ENCODE measurements around the gene CTDSPL2. TPM values are rescaled to one million over a fixed set of nuclear protein-coding genes. Genes with fewer than 3 reads are reported as not detected.

The CTDSPL2 gene
- total and polyA plus RNA-seq, 2 of the 8 experiments (the other 6 are each of a cell fraction or from before 2014, with no cell fraction given): 25.2 to 64.7 TPM

- Histone ChIP-seq H4K5ac (ENCODE audit: insufficient read length, low read depth, low read length) (no peak overlapping the region), H3K18ac (ENCODE audit: extremely low read depth, low read length) (no peak overlapping the region), H3K4me2 (ENCODE audit: insufficient read depth in 1 of 2, low read depth in 2 of 2, low read length in 2 of 2) (no peak overlapping the region), H3K23ac (ENCODE audit: insufficient read length) (no peak overlapping the region), H3K4me3 (ENCODE audit: extremely low read depth in 1 of 4, insufficient read depth in 2 of 4, low read depth in 3 of 4, low read length in 4 of 4) (no peak overlapping the region), H3K4me1 (replicated peaks in 1 of 4; ENCODE audit: control insufficient read depth in 3 of 4, insufficient read depth in 4 of 4, low read length in 3 of 4) (no peaks in the 10 kb centered on the region), H2BK5ac (ENCODE audit: low read depth, low read length) (no peak overlapping the region), H3K56ac (replicated peaks; ENCODE audit: insufficient read length, low read depth, low read length) (no peak overlapping the region), H3K4ac (replicated peaks; ENCODE audit: insufficient read length, low read depth, low read length) (no peak overlapping the region), H3K36me3 (ENCODE audit: control insufficient read depth in 2 of 4, insufficient read depth in 4 of 4, low read length in 3 of 4) (peaks cover 25 to 71% (median 51%) of the 10 kb centered on the region in 4 experiments), H3K23me2 (ENCODE audit: low read depth, low read length) (no peaks in the 10 kb centered on the region), H4K91ac (replicated peaks; ENCODE audit: insufficient read length, low read length) (no peak overlapping the region), H2BK120ac (replicated peaks; ENCODE audit: low read depth, low read length) (no peak overlapping the region), H3K79me1 (ENCODE audit: low read depth, low read length) (no peaks in the 10 kb centered on the region), H2BK20ac (ENCODE audit: low read length) (no peak overlapping the region), H2BK15ac (ENCODE audit: low read length) (no peak overlapping the region), H4K20me1 (replicated peaks in 1 of 2; ENCODE audit: control insufficient read depth in 1 of 2, insufficient read depth in 2 of 2, low read length in 2 of 2) (peaks cover 0 to 2% of the 10 kb centered on the region in 2 experiments), H4K8ac (ENCODE audit: extremely low read depth, insufficient read depth, low read length) (no peak overlapping the region), H2AFZ (ENCODE audit: low read length) (no peak overlapping the region), H3K9me3 (ENCODE audit: insufficient read depth in 2 of 2, low read depth in 1 of 2, low read length in 1 of 2) (peaks cover 16 to 20% of the 10 kb centered on the region in 2 experiments), H3K9ac (replicated peaks in 1 of 4; ENCODE audit: extremely low read depth in 1 of 4, low read depth in 3 of 4, low read length in 3 of 4) (no peak overlapping the region; a peak in 1 of 7 replicates), H2AK5ac (ENCODE audit: low read depth, low read length) (no peak overlapping the region), H3K27ac (ENCODE audit: low read depth, low read length) (no peak overlapping the region; the same call in 1 of the 2 replicates), H2BK12ac (ENCODE audit: low read depth, low read length) (no peak overlapping the region), H3K14ac (ENCODE audit: insufficient read length) (no peak overlapping the region), H3K27me3 (replicated peaks in 1 of 4; ENCODE audit: control insufficient read depth in 3 of 4, extremely low read depth in 1 of 4, insufficient read depth in 3 of 4, low read length in 3 of 4) (no peaks in the 10 kb centered on the region), H3K79me2 (ENCODE audit: control insufficient read depth in 1 of 2, insufficient read depth in 2 of 2, low read length in 2 of 2) (no peaks in the 10 kb centered on the region)
- WGBS, 2 experiments (ENCODE audit: extremely low coverage in 1 of 2, insufficient coverage in 1 of 2, insufficient read length in 1 of 2, insufficient replicate concordance in 2 of 2, low coverage in 1 of 2, low lambda C conversion rate in 2 of 2, missing lambda C conversion rate in 1 of 2): 92% methylated on average over 4 of the region's 4 CpGs; no CpG with 5 or more reads in 1 of the 2 experiments
- DNase-seq (ENCODE audit: low read depth in 1 of 2, low spot score in 2 of 2): no peak
- ChIA-PET CTCF (ENCODE audit: partially characterized antibody) (no interaction called here), POLR2A (ENCODE audit: partially characterized antibody) (interaction anchor here (0.7 to 1.4 kb wide), 2 partner anchors 9 to 29 kb away, joined by 4 to 6 read pairs; partner anchors contain the start of gene EIF3J)
- FAIRE-seq: no peak
- no peak for TF ChIP-seq POLR2AphosphoS5 (IDR thresholded peaks at IDR 0.05; ENCODE audit: low read depth, low read length)
- TF ChIP-seq CHD1 (IDR thresholded peaks at IDR 0.05; ENCODE audit: low read depth, low read length): no peak
- no peak for TF ChIP-seq RFX5 (IDR thresholded peaks at IDR 0.05; ENCODE audit: borderline replicate concordance, low read depth, low read length)
- no peak for TF ChIP-seq POU5F1 (IDR thresholded peaks at IDR 0.05; ENCODE audit: low read depth, low read length)
- no peak for TF ChIP-seq BACH1 (IDR thresholded peaks at IDR 0.05; ENCODE audit: low read length)
- no peak for TF ChIP-seq RNF2 (IDR thresholded peaks at IDR 0.05; ENCODE audit: borderline replicate concordance, low read depth, low read length, missing control alignments, poor library complexity, severe bottlenecking)
- TF ChIP-seq KDM1A (IDR thresholded peaks at IDR 0.05; ENCODE audit: borderline replicate concordance, low read length): no peak
- TF ChIP-seq EGR1 (IDR thresholded peaks at IDR 0.05; ENCODE audit: borderline replicate concordance, low read depth, low read length): no peak
- TF ChIP-seq HDAC6 (IDR thresholded peaks at IDR 0.05; ENCODE audit: low read depth, low read length): no peak
- TF ChIP-seq E2F6 (IDR thresholded peaks at IDR 0.05): no peak
- TF ChIP-seq ASH2L (IDR thresholded peaks at IDR 0.05; ENCODE audit: low read length): no peak
- no peak for TF ChIP-seq EP300 (IDR thresholded peaks at IDR 0.05; ENCODE audit: borderline replicate concordance in 1 of 2, low read depth in 2 of 2, low read length in 2 of 2)
- no peak for TF ChIP-seq NRF1 (IDR thresholded peaks at IDR 0.05; ENCODE audit: low read depth, low read length)
- no peak for TF ChIP-seq ZNF274 (IDR thresholded peaks at IDR 0.05; ENCODE audit: borderline replicate concordance, extremely low read depth, low read length)
Measured at GRCh38 chr15:44566155-44566540, 138.7 kb downstream of the CTDSPL2 start.
